ENCODE measurements around the gene S100Z. TPM values are rescaled to one million over a fixed set of nuclear protein-coding genes. Genes with fewer than 3 reads are reported as not detected.

The S100Z gene
- total and polyA plus RNA-seq, 2 of the 8 experiments (the other 6 are each of a cell fraction or from before 2014, with no cell fraction given), result 0.30 TPM; not detected in 1

DNA sequence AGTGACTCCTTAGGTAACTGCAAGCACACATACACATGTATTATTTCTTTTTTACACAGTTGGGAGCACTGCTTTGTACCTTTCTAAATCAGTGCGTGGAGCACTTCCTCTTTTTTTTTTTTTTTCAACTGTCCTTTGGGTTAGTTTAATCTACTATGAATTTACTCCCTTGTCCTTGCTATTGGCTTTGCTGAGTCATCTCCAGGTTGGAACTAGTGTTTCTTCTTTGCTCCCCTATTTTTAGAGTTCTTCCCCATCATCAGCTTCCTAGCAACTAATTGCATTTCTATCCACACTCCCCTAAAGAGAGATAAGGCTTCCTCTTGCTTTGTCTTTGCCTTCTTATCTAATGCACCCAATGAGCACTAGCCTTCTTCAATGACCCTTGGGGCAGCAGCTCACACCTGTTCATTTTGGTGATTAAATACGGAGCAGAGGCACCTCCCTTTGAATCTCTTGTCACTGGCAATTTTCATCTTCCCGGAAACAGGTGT is 24.3 kb downstream of the S100Z start:
- Histone ChIP-seq H3K9ac (replicated peaks in 1 of 4; ENCODE audit: extremely low read depth in 1 of 4, low read depth in 3 of 4, low read length in 3 of 4) (no peak overlapping the region), H4K91ac (replicated peaks; ENCODE audit: insufficient read length, low read length) (no peak overlapping the region), H3K79me1 (ENCODE audit: low read depth, low read length) (no peaks in the 10 kb centered on the region), H3K23ac (ENCODE audit: insufficient read length) (no peak overlapping the region), H3K27ac (ENCODE audit: low read depth, low read length) (no peak overlapping the region), H3K4ac (replicated peaks; ENCODE audit: insufficient read length, low read depth, low read length) (no peak overlapping the region), H3K4me2 (ENCODE audit: insufficient read depth in 1 of 2, low read depth in 2 of 2, low read length in 2 of 2) (peak overlapping the region in 1 of 2 experiments; percentile 61; a peak in 3 of 4 replicates), H3K79me2 (ENCODE audit: control insufficient read depth in 1 of 2, insufficient read depth in 2 of 2, low read length in 2 of 2) (no peaks in the 10 kb centered on the region), H3K27me3 (replicated peaks in 1 of 4; ENCODE audit: control insufficient read depth in 3 of 4, extremely low read depth in 1 of 4, insufficient read depth in 3 of 4, low read length in 3 of 4) (no peaks in the 10 kb centered on the region), H2BK12ac (ENCODE audit: low read depth, low read length) (no peak overlapping the region; the same call in 1 of the 2 replicates), H3K9me3 (ENCODE audit: insufficient read depth in 2 of 2, low read depth in 1 of 2, low read length in 1 of 2) (no peaks in the 10 kb centered on the region), H3K56ac (replicated peaks; ENCODE audit: insufficient read length, low read depth, low read length) (no peak overlapping the region), H2BK5ac (ENCODE audit: low read depth, low read length) (no peak overlapping the region), H3K14ac (ENCODE audit: insufficient read length) (no peak overlapping the region), H2AFZ (ENCODE audit: low read length) (peak overlapping the region; percentile 70), H4K20me1 (replicated peaks in 1 of 2; ENCODE audit: control insufficient read depth in 1 of 2, insufficient read depth in 2 of 2, low read length in 2 of 2) (no peaks in the 10 kb centered on the region), H2BK20ac (ENCODE audit: low read length) (no peak overlapping the region), H2AK5ac (ENCODE audit: low read depth, low read length) (no peak overlapping the region), H3K18ac (ENCODE audit: extremely low read depth, low read length) (no peak overlapping the region), H4K5ac (ENCODE audit: insufficient read length, low read depth, low read length) (no peak overlapping the region), H3K23me2 (ENCODE audit: low read depth, low read length) (no peaks in the 10 kb centered on the region), H4K8ac (ENCODE audit: extremely low read depth, insufficient read depth, low read length) (no peak overlapping the region), H3K4me1 (replicated peaks in 1 of 4; ENCODE audit: control insufficient read depth in 3 of 4, insufficient read depth in 4 of 4, low read length in 3 of 4) (peaks cover 1 to 9% (median 6%) of the 10 kb centered on the region in 4 experiments; a peak in 5 of 7 replicates), H2BK120ac (replicated peaks; ENCODE audit: low read depth, low read length) (no peak overlapping the region), H3K36me3 (ENCODE audit: control insufficient read depth in 2 of 4, insufficient read depth in 4 of 4, low read length in 3 of 4) (no peaks in the 10 kb centered on the region), H2BK15ac (ENCODE audit: low read length) (no peak overlapping the region), H3K4me3 (ENCODE audit: extremely low read depth in 1 of 4, insufficient read depth in 2 of 4, low read depth in 3 of 4, low read length in 4 of 4) (no peak overlapping the region)
- 64% methylated on average over 3 of the region's 3 CpGs; no CpG with 5 or more reads in 1 of the 2 experiments for WGBS, 2 experiments (ENCODE audit: extremely low coverage in 1 of 2, insufficient coverage in 1 of 2, insufficient read length in 1 of 2, insufficient replicate concordance in 2 of 2, low coverage in 1 of 2, low lambda C conversion rate in 2 of 2, missing lambda C conversion rate in 1 of 2)
- DNase-seq (ENCODE audit: low read depth in 1 of 2, low spot score in 2 of 2) (no peak), FAIRE-seq (no peak)
- ChIA-PET POLR2A (ENCODE audit: partially characterized antibody) (interaction anchor here (0.7 to 2.9 kb wide), 2 partner anchors 112 to 213 kb away, joined by 3 to 12 read pairs; partner anchors contain the start of gene ZBED3), CTCF (ENCODE audit: partially characterized antibody) (interaction anchor here (0.7 to 2.5 kb wide), 3 partner anchors 143 to 670 kb away, joined by 3 to 14 read pairs (median 5); no protein-coding TSS in a partner anchor)
- TF ChIP-seq SAP30 (IDR thresholded peaks at IDR 0.05; ENCODE audit: insufficient read depth, insufficient replicate concordance, low read length), result no peak
- TF ChIP-seq CTBP2 (IDR thresholded peaks at IDR 0.05; ENCODE audit: borderline replicate concordance, insufficient read depth, insufficient read length, low read length), result no peak
- no peak for TF ChIP-seq SIX5 (IDR thresholded peaks at IDR 0.05; ENCODE audit: low read depth, low read length)
- no peak for TF ChIP-seq NRF1 (IDR thresholded peaks at IDR 0.05; ENCODE audit: low read depth, low read length)
- TF ChIP-seq BCL11A (IDR thresholded peaks at IDR 0.05; ENCODE audit: low read depth in 2 of 2, low read length in 2 of 2), result no peak
- no peak for TF ChIP-seq BRCA1 (IDR thresholded peaks at IDR 0.05; ENCODE audit: low read depth, low read length)
- no peak for TF ChIP-seq TBP (IDR thresholded peaks at IDR 0.05; ENCODE audit: low read depth, low read length)
- TF ChIP-seq CHD1 (IDR thresholded peaks at IDR 0.05; ENCODE audit: low read depth, low read length), result no peak
- no peak for TF ChIP-seq KDM5A (IDR thresholded peaks at IDR 0.05; ENCODE audit: low read length)
- no peak for TF ChIP-seq HDAC2 (IDR thresholded peaks at IDR 0.05; ENCODE audit: borderline replicate concordance in 1 of 2, low read depth in 2 of 2, low read length in 2 of 2)
- TF ChIP-seq RXRA (IDR thresholded peaks at IDR 0.05; ENCODE audit: insufficient read depth, low read depth, low read length), result no peak
